Measurements from ENCODE around the gene LRP1.

The LRP1 gene

DNA sequence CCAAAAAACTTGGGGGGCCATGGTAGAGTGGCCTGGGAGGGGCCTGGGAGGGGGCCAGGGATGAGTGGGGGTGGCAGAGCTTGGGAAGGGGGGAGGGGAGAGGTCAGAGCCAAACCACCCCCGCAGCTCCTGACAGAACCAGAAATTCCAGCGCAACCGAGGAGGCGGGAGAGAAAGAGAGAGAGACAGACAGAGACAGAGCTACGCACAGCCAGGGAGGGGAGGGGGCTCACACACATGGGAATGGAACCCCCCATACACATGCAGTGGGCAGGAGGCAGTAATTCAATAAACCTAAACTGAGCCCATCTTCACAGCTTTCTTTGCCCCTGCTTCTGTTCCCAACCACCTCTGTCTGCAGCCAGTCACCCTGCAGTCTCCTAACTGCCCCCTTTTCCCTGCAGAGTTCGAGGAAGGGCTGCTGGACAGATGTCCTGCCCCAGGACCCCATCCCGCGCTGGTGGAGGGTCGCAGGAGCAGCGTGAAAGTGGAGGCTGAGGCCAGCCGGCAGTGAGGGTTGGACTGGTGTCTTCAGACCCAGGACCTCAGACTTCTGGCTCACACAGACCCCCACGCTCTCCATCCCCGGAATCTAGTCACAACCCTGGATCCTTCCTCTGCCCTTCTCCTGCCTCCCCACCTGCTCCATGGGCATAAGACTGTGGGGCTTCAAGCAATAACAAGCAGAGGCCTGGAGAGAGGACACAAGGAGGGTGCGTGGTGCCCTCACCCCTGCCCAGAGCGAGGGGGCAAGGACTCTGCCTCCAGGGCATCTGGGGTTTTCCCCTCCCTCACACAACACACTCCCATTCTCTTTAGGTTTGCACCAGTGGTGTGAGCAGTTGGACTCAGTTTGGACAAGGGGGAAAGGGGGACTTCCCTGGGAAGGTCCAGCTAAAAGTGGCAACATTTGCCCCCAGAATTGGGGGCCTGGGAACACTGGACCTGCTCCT lies 33.8 kb upstream of the LRP1 start:
- DNase-seq: no peak

GRCh38 chr12:57095440-57095839 lies 32.8 kb upstream of the LRP1 start:
- no peak for DNase-seq

DNA sequence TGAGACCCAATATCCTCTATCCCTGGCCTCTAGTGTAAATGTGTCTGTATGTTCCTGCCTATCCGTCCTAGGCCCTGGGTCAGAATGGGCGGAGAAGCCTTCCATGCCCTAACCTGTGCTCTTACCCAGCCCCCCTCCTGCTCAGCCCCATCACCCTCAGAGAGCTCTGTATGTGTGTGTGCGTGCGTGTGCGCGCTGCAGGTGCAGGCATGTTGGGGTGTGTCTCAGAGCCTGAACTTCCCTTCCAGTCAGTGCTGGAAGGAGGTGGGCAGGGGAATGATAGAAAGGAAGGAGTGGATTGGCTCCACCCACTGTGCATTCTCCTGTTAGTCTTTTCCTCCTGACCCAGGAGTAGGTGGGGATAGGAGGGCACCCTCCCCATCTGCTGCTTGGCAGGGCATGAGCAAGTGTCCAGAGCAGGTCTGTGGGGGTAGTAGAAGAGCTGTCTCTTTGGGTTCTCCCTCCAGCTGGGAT lies 32.1 kb upstream of the LRP1 start:
- peak; percentile 26 for DNase-seq

GRCh38 chr12:57096748-57097553 lies 31.3 kb upstream of the LRP1 start:
- DNase-seq: no peak

GRCh38 chr12:57097554-57097835 lies 30.8 kb upstream of the LRP1 start:
- DNase-seq: no peak

DNA sequence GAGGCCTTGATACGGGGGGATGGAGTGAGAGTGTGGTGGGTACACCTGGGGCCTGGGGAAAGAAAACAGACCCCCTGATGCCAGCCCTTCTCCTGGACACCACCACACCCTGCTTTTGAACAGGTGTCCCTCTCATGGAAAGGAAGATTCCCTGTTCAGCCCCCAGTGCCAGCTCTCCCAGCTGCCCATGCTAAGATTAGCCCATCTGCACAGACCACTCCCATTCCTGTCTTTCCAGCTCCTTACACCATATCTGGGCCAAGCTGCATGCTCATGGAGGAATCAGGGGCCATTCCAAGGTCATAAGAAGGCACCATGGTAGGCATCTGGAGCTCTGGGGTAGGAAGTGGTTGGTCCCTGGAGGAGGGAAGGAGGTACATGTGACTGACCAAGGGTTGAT lies 29.7 kb upstream of the LRP1 start:
- DNase-seq: no peak

DNA sequence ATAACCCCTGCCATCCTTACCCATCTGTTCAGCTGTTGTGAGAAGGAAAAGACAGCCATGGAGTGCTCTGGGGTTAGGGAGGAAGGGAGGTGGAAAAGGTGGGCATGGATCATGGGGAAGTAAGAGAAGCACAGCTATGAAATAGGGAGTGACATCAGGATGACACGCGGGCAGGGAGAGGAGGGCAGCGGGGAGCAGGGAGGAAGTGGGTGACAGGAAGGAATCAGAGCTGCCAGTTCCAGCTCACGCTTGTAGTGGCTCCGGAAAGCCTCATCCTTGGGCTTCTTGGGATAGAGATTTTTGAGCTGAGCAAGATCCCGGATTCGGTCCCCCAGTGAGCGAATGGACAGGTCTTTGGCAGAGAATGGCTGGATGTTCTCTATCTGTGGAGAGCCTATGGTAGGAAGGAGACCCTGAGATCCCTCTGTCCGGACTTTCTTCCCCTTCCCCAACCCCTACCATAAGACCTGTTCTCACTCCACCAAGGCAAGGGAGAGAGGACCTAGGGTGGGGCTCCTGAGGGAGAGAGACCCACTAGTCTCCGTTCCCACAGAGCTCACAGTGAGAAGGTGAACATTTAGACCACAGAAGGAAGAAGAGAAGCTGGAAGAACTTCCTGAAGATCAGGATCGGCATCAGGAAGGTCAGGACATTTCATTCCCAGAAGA lies 29.1 kb upstream of the LRP1 start:
- no peak for DNase-seq

GRCh38 chr12:57099766-57100165 lies 28.5 kb upstream of the LRP1 start:
- DNase-seq: no peak

GRCh38 chr12:57101892-57102695 lies 26.2 kb upstream of the LRP1 start:
- DNase-seq: no peak

DNA sequence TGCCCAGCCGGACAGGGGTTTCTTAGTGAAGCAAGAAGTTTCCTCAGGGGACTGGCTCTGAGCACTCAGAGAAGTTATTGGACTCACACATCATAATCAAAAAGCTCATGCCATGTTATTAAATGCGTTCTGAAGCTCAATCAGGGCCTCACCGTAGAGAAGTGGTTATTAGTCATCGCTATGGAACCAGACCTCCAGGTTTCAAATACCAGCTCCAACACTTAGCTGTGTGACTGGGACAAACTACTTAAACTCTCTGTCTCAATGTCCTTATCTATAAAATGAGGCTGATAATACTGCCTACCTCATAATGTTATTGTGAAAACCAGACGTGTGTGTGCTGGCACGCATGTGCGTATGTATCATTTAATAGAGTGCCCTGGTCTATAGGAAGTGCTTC lies 24.4 kb upstream of the LRP1 start:
- DNase-seq: no peak

GRCh38 chr12:57104292-57104910 lies 23.9 kb upstream of the LRP1 start:
- DNase-seq: no peak

DNA sequence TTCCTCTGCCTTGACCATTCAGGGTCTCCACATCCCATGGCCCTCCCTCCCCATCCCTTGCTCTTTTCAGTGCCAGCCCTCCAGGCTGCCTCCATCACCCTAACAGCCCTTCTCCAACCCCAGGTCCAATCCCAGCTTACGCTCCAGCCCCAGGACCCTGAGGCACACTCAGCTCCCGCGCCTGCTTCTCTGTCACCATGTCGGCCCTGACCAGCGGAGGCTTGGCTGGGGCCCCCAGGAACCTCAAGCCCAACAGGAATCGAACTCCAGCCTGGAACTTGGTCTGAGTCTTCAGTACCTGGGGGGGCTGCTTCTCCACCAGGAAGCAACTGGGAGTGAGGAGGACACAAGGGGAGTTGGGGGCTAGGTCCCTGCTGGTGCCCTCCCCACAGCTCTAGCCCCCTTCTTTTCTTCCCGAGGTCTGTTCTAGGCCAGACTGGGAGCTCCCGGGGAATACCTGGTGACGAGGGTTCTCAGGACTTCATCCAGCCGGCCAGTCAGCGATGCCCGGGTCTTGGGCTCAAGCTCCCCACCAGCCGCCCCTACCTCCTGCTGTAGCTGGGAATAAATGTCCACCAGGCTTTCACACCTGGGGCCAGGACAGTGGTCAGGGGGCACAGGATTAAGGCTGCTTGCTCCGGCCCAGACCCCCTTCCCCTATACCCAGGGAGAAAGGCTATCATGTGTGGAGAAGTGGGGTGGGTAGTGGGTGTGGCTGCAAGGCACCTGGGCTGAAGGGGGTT lies 23.1 kb upstream of the LRP1 start:
- no peak for DNase-seq

DNA sequence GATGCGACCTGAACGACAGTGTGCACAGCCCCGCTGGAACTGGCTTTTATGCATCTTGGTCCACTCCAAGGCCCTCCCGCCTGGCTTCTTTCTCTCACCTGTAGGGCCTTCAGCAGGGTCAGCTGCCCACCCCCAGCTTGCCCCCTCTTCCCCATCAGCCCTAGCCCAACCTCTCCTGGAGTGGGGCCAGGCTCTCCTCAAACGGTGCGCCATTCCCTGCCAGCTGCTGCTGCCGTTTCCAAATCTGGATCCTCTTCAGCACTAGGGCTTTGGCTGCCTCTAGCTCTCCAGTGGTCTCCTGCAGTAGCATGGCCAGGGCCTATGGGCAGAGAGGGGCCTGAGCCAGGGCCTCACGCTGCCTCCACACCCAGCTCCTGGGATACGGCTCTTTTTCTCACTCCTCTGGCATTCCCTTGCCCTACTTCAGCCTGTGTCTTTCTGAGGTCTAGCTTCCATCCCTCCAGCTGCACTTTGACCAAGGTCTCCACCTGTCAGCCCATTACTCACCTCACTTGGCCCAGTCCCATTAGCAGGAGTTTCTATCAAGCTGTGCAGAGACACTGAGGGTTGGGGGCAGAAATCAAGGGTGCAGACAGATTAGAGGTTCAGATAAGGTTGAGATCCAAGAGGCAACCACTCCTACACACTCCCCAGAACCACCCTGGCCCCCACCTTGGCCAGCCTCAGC lies 22.1 kb upstream of the LRP1 start:
- DNase-seq: no peak

DNA sequence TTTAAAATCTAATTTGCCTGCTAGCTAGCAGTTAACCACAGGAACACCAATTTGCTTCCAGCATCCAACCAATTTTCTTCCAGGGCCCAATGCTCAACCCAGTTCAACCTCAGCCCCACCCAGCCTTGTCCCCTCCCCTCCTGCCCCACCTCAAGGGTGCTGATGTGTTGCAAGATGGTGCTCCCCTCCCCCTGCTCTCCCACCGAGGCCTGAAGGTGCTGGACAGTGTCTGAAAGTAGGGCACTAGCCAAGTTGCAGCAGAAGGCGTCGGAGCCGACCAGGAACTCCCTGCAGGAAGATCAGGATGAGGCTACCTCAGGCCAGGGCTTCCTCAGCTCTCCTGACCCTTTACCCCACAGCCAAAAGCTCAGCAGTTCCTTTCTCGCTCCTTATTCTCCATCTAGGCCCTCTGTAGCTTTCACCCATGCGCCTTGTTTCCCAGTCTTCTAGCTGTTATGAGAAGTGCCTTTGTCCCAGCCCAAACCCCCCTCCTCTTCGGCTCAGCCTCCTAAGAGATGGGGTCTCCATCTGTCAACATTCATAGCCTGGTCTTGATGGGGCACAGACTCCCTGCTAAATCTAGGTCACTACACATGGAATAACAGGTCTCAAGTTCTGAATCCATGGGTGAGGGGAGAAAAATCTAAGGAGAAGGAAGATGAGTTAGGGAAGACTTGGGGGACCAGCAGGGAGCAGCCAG lies 20.7 kb upstream of the LRP1 start:
- DNase-seq: no peak

DNA sequence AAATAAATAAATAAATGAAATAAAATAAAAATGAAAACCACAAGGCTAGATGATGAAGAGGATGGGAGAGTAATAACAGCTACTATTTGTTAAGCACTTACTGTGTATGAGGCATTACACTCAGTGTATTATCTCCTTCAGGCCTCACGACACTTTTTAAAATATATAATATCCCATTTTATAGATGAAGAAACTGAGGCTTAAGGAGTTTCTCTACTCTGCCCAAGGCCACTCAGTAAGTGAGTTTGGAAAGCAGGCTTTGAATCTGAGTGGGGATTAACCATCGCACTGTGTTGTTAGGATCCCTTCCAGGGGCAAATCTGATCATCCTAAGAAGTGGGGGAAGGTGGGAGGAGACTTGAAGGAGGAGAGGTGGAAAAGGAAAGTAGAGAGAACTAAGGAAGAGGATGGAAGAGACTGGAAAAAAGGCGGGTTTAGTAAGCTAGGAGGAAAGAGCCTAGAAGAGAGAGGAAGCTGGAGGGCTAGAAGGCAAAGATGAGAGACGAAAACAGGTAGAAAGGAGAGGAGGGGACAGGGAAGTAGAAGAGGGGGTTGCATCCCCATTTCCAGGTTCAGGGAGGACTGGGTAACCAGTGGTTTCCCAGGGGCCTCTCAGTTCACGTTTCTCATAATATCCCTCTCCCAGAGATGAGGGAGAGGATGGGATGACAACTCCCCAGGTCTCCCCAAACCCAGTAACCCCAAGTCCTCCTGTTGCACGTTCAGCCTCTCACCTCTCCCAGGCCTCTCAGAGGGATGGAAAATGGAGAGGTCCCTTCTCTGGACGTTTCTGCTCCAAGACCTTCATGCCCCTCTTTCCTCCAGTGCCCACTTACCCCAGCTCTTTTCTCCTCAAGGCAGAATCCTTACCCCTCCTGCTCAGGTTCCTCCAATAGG lies 18.8 kb upstream of the LRP1 start:
- DNase-seq: no peak

- DNase-seq: no peak
Measured at GRCh38 chr12:57110104-57111030, 17.9 kb upstream of the LRP1 start.

- peak; percentile 29 for DNase-seq
Measured at GRCh38 chr12:57111031-57111734, 17.1 kb upstream of the LRP1 start, which contains the start of gene STAT6. TSS of gene STAT6 (minus strand) at chr12:57111362. CDS start at chr12:57108278, 3,084 bp downstream.

All from NCI-H2227 treated with DMSO at 0.1 percent for 48 hours (cell line).